PFSK-1 (cell line): Measurements from ENCODE around the gene NXPH4.

ENCODE experiments used
- FOXP2 ChIP-seq: optimal IDR thresholded peaks from 2 replicates; pipeline ENCODE3; 2011; ENCODE audit warnings: borderline replicate concordance, control low read depth, inconsistent platforms; ENCODE audit not compliant: insufficient read depth; ENCODE audit errors: extremely low read length, extremely low read depth
- POLR2AphosphoS5 ChIP-seq: IDR thresholded peaks from 2 replicates; pipeline ENCODE4 v1.6.1; 2012; ENCODE audit warnings: low read depth, mild to moderate bottlenecking, control low read depth, low read length, moderate library complexity
- SIN3A ChIP-seq: IDR thresholded peaks from 2 replicates; pipeline ENCODE4 v1.6.1; 2012; ENCODE audit warnings: mild to moderate bottlenecking, low read length, moderate library complexity, borderline replicate concordance; ENCODE audit not compliant: insufficient read depth
- TAF1 ChIP-seq: IDR thresholded peaks from 2 replicates; pipeline ENCODE4 v1.6.1; 2012; ENCODE audit warnings: low read length, control low read depth, borderline replicate concordance; ENCODE audit not compliant: insufficient read depth
- TF ChIP-seq, protein P1 (sequence below), 2 experiments: IDR thresholded peaks; 2 replicates each; pipeline versions ENCODE4 v1.6.1 to v1.8.0; 2011 to 2012; ENCODE audit warnings: low read depth in 2 of 2, low read length in 2 of 2, control low read depth in 1 of 2, inconsistent platforms in 1 of 2, mild to moderate bottlenecking in 1 of 2, moderate library complexity in 1 of 2; ENCODE audit not compliant: insufficient read depth in 1 of 2

The NXPH4 gene

DNA sequence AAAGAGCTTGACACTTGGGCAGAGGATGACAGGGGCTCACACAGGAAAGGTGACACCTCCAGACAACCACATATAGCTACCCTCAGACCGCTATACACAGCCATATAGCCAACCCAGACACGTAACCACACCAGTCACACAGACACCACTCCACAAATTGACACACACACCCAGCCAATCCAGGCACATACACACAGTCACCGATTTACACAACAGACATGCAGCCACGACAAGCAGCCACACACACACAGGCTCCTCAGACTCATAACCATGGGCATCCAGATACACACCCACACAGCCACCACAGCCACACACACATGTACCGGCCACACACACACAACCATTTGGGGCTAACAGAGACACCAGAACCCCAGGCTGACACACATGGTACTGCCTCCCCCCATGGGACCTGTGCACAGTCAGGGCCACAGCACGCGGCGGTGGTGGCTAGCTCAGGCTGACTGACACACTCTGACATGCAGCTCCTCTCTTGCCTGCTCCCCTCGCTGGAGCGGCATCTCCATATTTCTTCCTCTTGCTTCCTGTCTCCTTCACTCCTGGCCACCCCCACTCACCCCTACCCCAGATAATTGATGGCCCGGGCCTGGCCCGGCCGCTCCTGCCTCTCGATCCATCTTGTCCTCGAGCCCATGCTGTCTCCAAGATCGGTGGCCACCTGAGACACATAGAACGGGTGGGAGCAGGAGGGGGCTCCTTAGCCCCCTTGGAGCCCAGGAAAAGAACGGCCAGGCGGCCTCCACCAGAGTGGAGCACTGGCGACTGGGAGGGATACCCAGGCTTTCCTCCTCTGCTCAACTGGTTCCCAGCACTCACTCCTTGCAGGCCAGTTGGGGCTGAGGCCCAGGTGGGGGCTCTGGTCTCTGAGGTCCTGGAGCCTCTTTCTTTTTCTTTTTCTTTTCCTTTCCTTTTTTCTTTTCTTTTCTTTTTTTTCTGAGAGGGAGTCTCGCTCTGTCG is 6.9 kb downstream of the NXPH4 start:
- TF ChIP-seq SIN3A (no peak), FOXP2 (no peak)

DNA sequence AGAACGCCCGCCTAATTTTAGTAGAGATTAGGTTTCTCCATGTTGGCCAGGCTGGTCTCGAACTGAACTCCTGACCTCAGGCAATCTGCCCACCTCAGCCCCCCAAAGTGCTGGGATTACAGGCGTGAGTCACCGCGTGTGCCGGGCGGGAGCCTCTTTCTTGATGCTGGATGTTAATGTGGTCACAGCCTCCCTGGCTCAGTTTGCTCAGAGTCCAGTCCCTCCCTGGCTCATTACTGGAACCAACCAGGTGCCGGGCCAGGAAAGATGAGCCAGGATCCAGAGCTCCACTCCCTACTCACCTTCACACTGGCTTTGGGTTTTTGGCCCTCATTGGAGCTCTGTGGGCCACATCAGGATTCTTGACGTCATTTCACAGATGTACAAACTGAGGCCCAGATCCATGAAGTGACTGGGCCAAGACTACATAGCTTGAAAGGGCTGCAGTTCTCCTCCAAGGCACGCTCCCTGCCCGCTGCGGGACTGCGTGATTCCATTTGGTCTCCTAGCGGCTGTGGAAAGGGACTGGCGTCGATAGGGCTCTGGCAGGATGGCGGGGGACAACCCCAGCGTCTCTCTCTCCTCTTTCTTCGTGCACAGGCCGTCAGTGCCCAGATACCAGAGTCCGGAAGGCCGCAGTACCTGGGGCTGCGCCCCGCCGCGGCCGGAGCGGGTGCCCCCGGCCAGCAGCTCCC is 7.8 kb downstream of the NXPH4 start:
- TF ChIP-seq FOXP2 (no peak), POLR2AphosphoS5 (no peak), TAF1 (no peak), SIN3A (no peak)
- TF ChIP-seq, protein P1, sequence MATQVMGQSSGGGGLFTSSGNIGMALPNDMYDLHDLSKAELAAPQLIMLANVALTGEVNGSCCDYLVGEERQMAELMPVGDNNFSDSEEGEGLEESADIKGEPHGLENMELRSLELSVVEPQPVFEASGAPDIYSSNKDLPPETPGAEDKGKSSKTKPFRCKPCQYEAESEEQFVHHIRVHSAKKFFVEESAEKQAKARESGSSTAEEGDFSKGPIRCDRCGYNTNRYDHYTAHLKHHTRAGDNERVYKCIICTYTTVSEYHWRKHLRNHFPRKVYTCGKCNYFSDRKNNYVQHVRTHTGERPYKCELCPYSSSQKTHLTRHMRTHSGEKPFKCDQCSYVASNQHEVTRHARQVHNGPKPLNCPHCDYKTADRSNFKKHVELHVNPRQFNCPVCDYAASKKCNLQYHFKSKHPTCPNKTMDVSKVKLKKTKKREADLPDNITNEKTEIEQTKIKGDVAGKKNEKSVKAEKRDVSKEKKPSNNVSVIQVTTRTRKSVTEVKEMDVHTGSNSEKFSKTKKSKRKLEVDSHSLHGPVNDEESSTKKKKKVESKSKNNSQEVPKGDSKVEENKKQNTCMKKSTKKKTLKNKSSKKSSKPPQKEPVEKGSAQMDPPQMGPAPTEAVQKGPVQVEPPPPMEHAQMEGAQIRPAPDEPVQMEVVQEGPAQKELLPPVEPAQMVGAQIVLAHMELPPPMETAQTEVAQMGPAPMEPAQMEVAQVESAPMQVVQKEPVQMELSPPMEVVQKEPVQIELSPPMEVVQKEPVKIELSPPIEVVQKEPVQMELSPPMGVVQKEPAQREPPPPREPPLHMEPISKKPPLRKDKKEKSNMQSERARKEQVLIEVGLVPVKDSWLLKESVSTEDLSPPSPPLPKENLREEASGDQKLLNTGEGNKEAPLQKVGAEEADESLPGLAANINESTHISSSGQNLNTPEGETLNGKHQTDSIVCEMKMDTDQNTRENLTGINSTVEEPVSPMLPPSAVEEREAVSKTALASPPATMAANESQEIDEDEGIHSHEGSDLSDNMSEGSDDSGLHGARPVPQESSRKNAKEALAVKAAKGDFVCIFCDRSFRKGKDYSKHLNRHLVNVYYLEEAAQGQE (IDR thresholded peaks at IDR 0.05; ENCODE audit: insufficient read depth in 1 of 2, low read depth in 2 of 2, low read length in 2 of 2): no peak

DNA sequence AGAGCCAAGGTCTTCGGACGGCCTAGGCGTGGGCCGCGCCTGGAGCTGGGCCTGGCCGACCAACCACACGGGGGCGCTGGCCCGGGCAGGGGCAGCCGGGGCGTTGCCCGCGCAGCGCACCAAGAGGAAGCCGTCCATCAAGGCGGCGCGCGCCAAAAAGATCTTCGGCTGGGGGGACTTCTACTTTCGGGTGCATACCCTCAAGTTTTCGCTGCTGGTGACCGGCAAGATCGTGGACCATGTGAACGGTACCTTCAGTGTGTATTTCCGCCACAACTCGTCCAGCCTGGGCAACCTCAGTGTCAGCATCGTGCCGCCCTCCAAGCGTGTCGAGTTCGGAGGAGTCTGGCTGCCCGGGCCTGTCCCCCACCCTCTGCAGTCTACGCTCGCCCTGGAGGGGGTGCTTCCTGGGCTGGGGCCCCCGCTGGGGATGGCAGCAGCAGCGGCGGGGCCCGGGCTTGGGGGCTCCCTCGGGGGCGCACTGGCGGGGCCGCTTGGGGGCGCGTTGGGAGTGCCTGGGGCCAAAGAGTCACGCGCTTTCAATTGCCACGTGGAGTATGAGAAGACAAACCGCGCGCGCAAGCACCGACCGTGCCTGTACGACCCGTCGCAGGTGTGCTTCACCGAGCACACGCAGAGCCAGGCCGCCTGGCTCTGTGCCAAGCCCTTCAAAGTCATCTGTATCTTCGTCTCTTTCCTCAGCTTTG is 8.5 kb downstream of the NXPH4 start:
- TF ChIP-seq, protein P1 (IDR thresholded peaks at IDR 0.05; ENCODE audit: insufficient read depth in 1 of 2, low read depth in 2 of 2, low read length in 2 of 2): no peak
- no peak for TF ChIP-seq POLR2AphosphoS5
- TF ChIP-seq SIN3A: no peak
- no peak for TF ChIP-seq TAF1
- TF ChIP-seq FOXP2: no peak

DNA sequence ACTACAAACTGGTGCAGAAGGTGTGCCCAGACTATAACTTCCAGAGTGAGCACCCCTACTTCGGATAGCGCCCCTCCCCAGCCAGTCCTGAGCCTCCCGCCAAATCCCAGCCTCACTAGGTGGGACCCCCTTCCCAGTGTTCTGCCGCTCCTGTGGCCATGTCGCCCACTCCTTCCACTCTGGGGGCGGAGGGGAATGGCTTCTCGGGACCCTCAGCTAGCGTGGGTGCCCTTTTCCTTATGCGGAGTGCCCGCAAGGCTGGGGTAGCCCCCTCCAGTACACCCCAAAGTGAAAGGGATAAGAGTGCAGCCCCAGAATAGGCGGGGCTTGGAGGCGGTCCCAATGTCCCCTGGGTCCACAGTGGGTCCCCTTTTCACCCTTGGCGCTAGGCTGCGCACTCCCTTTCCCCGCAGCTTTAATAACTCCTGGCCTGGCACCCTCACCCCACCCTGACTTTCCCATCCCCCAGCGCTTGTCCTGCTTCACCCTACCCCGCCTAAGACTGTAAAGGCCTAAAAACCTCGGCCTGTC is 9.2 kb downstream of the NXPH4 start:
- TF ChIP-seq SIN3A (no peak), TAF1 (no peak), FOXP2 (no peak), POLR2AphosphoS5 (no peak)
- TF ChIP-seq, protein P1 (IDR thresholded peaks at IDR 0.05; ENCODE audit: insufficient read depth in 1 of 2, low read depth in 2 of 2, low read length in 2 of 2): no peak

DNA sequence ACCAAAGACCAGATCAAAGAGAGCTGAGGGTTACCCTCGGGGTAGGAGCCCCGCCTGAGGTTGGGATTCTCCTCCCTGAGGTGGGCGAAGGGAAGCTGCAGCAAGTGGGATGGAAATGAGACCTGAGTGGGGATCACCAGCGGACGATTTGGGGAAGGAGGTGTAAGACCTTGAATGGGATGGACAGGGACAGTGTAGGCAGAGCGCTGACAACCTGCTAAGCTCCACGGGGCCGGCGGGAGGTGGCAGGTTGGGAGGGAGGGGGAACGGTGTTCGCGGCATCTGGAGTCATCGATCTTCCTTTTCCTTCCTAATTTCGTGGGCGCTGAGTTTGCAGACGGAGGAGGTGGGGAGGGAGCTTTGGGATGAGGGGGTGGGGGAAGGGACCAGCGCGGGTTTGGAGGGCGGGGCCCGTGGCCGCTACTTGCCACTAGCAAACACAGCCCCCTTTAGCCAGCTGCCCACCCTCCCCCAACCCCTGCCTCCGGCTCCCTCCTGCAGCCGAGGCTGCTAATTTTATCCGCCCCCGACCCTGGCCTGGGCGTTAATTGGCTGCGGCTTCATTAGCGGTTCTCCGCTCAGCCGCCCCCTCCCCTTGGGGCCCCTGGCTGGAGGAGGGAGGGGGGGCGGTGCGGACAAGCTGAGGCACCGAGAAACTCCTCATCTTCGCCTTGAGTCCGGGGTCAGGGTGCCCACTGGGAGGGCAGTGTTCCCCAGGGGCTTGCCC is 10.2 kb downstream of the NXPH4 start:
- TF ChIP-seq, protein P1 (IDR thresholded peaks at IDR 0.05; ENCODE audit: insufficient read depth in 1 of 2, low read depth in 2 of 2, low read length in 2 of 2): no peak
- TF ChIP-seq FOXP2 (no peak), SIN3A (no peak), POLR2AphosphoS5 (no peak), TAF1 (no peak)
